Suprapubic skin (tissue), 4 donors: ENCODE results near the gene NCR2.

Source experiments
- EP300 ChIP-seq: sonication (generic); formaldehyde crosslinking; IDR thresholded peaks from one replicate; pipeline ENCODE4 v1.6.1; 2017; ENCODE audit warnings: antibody characterized with exemption
- POLR2A ChIP-seq, 2 donors: fragments of 450-650 bp; IDR thresholded peaks; one replicate each; pipeline ENCODE4 v1.6.1; 2017; ENCODE audit warnings: antibody characterized with exemption in 2 of 2, mild to moderate bottlenecking in 2 of 2, moderate library complexity in 2 of 2
- POLR2AphosphoS5 ChIP-seq, 3 donors: sonication (generic); formaldehyde crosslinking; IDR thresholded peaks; one replicate each; pipeline ENCODE4 v1.6.1; 2017; ENCODE audit warnings: antibody characterized with exemption in 3 of 3
- TF ChIP-seq, protein P1 (sequence below), 2 donors: fragments of 200-600 bp in 1 of 2; fragments of 450-650 bp in 1 of 2; sonication (generic) in 1 of 2; IDR thresholded peaks; one replicate each; pipeline ENCODE4 v1.5.1; 2016 to 2019; ENCODE audit warnings: antibody characterized with exemption in 2 of 2, mild to moderate bottlenecking in 1 of 2, moderate library complexity in 1 of 2

DNA sequence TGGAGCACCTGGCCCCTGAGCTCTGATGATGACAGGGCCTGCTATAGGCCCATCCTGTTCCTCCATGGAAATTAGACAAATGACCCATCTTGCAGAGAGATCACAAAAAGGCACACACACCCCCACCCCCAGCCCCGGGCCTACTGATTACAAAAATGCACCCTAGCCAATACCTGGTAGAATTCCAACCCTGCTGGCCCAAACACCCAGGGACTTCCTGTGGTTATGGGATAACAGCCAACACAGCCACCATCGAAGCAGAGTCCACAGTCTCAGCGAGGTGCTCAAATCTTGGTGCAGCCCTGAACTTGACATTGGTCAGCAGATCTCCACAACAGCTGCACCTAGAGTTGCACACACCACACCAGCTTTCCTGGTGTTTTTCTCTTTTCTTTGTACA, 17.0 kb downstream of the NCR2 start:
- TF ChIP-seq, protein P1, sequence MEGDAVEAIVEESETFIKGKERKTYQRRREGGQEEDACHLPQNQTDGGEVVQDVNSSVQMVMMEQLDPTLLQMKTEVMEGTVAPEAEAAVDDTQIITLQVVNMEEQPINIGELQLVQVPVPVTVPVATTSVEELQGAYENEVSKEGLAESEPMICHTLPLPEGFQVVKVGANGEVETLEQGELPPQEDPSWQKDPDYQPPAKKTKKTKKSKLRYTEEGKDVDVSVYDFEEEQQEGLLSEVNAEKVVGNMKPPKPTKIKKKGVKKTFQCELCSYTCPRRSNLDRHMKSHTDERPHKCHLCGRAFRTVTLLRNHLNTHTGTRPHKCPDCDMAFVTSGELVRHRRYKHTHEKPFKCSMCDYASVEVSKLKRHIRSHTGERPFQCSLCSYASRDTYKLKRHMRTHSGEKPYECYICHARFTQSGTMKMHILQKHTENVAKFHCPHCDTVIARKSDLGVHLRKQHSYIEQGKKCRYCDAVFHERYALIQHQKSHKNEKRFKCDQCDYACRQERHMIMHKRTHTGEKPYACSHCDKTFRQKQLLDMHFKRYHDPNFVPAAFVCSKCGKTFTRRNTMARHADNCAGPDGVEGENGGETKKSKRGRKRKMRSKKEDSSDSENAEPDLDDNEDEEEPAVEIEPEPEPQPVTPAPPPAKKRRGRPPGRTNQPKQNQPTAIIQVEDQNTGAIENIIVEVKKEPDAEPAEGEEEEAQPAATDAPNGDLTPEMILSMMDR (IDR thresholded peaks at IDR 0.05), result no peak
- TF ChIP-seq EP300 (no peak), POLR2A (IDR thresholded peaks at IDR 0.05) (no peak), POLR2AphosphoS5 (IDR thresholded peaks at IDR 0.05) (no peak)
